GM18873 (cell line): ENCODE results near the gene IL1F10.

ENCODE experiments used
- ATAC-seq: cut with Tn5 transposase; IDR thresholded peaks from one replicate; pipeline ENCODE4 v1.9.1; 2021; ENCODE audit warnings: mild to moderate bottlenecking, moderate library complexity, moderate number of reproducible peaks; ENCODE audit not compliant: unreplicated experiment, low FRiP score

IL1F10 gene

DNA sequence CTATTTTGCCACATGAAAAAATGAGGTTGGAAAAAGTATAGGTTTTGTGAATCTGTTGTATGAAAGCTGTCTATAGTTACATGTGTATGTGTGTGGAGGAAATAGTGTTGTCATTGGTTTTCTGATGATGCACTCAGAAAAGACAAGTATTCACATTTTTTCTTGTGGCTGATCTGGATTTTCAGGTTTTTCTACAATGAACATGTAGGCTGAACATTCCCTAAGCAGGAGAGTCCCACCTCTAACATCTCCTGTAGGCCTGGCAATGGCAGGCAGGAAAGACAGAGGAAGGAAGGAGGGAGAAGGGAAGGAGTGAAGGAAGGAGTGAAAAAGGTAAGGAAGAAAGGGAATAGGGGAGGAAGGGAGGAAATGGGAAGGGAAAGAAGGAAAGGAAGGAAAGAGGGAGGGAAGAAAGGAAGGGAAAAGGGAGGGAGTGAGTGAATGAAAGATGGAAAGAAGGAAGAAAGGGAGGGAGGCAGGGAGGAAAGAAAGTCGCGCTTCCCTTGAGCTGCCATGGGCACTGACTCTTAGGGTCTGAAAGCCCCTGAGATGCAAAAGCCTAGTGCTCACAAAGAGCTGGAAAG lies 9.3 kb upstream of the IL1F10 start:
- ATAC-seq = no peak

GRCh38 chr2:113058998-113059960 lies 8.5 kb upstream of the IL1F10 start, which contains the start of gene IL36RN:
IL36RN (plus strand) TSS chr2:113059198; CDS start chr2:113059439, 241 bp downstream.
- ATAC-seq = no peak

DNA sequence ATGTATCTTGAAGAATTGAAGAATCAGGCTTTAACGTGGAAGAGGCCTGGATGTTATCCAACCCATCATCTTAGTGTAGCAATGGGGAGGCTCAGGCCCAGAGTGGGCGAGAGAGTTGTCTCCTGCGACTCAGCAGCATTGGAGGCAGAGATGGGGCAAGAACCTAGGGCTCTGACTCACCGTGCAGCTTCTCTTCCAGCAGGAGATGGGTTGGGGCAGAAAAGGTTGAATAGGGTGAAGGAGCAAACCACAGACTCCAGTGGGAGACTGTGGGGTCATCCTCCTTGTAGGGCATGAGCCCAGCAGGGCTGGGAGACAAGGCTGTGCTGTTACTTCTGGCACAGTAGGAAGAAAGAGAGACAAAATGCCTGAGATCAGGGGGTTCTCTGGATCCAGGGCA lies 7.4 kb upstream of the IL1F10 start:
- no peak for ATAC-seq

DNA sequence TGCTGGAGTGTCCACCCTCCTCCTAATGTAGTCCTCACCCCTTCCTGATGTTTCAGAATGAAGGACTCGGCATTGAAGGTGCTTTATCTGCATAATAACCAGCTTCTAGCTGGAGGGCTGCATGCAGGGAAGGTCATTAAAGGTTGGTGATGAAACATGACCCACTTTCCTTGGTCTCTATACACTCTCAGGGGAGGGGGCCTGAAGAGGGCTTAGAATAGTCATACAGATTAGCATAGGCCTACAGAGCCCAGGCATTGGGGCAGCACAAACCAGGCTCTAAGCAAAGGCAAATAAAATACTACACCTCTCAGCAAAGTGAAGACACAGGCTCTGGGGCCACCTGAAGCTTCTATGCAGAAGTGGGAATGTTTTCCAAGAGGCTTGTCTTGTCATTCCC lies 7.0 kb upstream of the IL1F10 start:
- ATAC-seq = no peak

GRCh38 chr2:113061241-113061640 lies 6.5 kb upstream of the IL1F10 start:
- ATAC-seq = no peak

DNA sequence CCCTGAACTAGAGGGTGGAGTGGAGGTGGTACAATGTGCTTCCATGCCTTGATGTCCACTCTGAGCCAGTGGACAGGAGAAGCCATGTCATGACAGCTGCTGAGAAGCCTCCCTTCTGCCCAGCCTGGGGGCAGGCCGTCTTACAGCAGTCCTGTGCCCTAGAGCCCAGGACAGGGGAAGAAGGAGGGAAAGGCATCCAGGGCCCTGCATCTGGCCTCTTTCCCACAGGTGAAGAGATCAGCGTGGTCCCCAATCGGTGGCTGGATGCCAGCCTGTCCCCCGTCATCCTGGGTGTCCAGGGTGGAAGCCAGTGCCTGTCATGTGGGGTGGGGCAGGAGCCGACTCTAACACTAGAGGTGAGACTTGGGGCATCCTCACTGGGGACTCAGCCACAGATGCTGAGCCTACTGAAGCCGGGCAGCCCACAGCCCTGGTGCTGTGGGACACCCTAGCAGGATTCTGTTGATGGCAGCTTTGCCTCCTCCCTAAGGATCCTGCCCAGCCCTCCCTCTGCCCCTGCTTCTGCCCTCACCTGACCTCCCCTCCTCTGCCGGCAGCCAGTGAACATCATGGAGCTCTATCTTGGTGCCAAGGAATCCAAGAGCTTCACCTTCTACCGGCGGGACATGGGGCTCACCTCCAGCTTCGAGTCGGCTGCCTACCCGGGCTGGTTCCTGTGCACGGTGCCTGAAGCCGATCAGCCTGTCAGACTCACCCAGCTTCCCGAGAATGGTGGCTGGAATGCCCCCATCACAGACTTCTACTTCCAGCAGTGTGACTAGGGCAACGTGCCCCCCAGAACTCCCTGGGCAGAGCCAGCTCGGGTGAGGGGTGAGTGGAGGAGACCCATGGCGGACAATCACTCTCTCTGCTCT lies 5.6 kb upstream of the IL1F10 start:
- no peak for ATAC-seq

DNA sequence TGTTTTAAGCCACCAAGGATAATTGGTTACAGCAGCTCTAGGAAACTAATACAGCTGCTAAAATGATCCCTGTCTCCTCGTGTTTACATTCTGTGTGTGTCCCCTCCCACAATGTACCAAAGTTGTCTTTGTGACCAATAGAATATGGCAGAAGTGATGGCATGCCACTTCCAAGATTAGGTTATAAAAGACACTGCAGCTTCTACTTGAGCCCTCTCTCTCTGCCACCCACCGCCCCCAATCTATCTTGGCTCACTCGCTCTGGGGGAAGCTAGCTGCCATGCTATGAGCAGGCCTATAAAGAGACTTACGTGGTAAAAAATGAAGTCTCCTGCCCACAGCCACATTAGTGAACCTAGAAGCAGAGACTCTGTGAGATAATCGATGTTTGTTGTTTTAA lies 3.5 kb upstream of the IL1F10 start:
- no peak for ATAC-seq

GRCh38 chr2:113064898-113065297 lies 2.9 kb upstream of the IL1F10 start:
- no peak for ATAC-seq

GRCh38 chr2:113068249-113068648 lies 479 bp downstream of the IL1F10 start:
- no peak for ATAC-seq

- ATAC-seq = no peak
Measured at GRCh38 chr2:113068706-113069485, 1.1 kb downstream of the IL1F10 start.

GRCh38 chr2:113069676-113070605 lies 2.2 kb downstream of the IL1F10 start:
- no peak for ATAC-seq

GRCh38 chr2:113070606-113070975 lies 2.8 kb downstream of the IL1F10 start:
- no peak for ATAC-seq

GRCh38 chr2:113072584-113072983 lies 4.8 kb downstream of the IL1F10 start:
- ATAC-seq = no peak

GRCh38 chr2:113073325-113073834 lies 5.6 kb downstream of the IL1F10 start:
- ATAC-seq = no peak

DNA sequence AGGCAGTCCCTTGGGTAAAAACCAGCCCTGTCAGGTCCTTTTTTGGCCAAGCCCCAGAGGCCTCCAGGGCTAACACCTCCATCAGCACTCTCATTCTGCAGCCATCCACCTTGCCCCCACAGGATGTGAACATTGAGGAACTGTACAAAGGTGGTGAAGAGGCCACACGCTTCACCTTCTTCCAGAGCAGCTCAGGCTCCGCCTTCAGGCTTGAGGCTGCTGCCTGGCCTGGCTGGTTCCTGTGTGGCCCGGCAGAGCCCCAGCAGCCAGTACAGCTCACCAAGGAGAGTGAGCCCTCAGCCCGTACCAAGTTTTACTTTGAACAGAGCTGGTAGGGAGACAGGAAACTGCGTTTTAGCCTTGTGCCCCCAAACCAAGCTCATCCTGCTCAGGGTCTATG lies 7.3 kb downstream of the IL1F10 start:
- no peak for ATAC-seq

GRCh38 chr2:113075600-113075999 lies 7.8 kb downstream of the IL1F10 start:
- no peak for ATAC-seq

- ATAC-seq = no peak
Measured at GRCh38 chr2:113076954-113077669, 9.3 kb downstream of the IL1F10 start.

DNA sequence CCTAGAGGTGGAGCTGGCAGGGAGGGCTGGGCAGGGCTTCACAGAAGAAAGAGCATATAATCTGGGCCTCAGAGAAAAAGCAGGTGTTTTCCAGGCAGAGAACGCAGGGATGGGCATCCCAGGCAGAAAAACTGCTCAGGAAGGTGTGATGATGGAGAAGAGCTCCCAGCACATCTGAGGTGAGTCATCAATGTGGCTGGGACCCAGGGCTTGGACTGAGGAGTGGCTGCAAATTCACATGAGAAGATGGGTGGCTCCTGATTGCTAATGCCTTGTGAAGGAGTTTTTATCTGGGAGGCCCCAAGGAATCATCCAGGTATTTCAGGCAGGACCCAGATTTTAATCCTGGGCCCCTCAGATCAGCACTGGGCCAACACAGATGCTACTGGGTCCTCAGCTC lies 10.2 kb downstream of the IL1F10 start:
- ATAC-seq = no peak
